GM12878 (cell line): ENCODE measurements around the gene RALGPS1. TPM values are rescaled to one million over a fixed set of nuclear protein-coding genes. Genes with fewer than 3 reads are reported as not detected.

ENCODE experiments used
- ATAC-seq: fragments of 200-7000 bp; cut with Tn5 transposase; 3 replicates; pipeline ENCODE4 v1.9.1; 2020; ENCODE audit warnings: mild to moderate bottlenecking, moderate library complexity
- BruUV-seq: library from RNA; stranded (reverse); fragments of 400-500 nt; replicated peaks from 2 replicates; lab custom pipeline; 2021; lab: Mats Ljungman, UMichigan
- CTCF ChIA-PET: fragments of 300-600 bp; sonication (Branson Sonifier 250); formaldehyde crosslinking; extraction: SDS; loops from one replicate; lab custom pipeline; 2021; ENCODE audit warnings: inconsistent platforms; lab: Yijun Ruan, JAX
- POLR2A ChIA-PET: fragments of 350-600 bp; formaldehyde crosslinking; extraction: SDS; loops from one replicate; lab custom pipeline; 2021; ENCODE audit warnings: inconsistent platforms; lab: Charles Lee
- RAD21 ChIA-PET: fragments of 300-600 bp; sonication (Branson Sonifier 250); formaldehyde crosslinking; loops from one replicate; lab custom pipeline; 2023; ENCODE audit warnings: antibody characterized with exemption; ENCODE audit not compliant: unreplicated experiment; lab: Charles Lee
- SMC1A ChIA-PET: fragments of 300-600 bp; sonication (Branson Sonifier 250); formaldehyde crosslinking; loops from one replicate; lab custom pipeline; 2023; ENCODE audit not compliant: unreplicated experiment, uncharacterized antibody; lab: Charles Lee
- DNase-seq: peaks from one replicate; pipeline ENCODE4 v3.0.0-alpha.2; 2011; ENCODE audit warnings: low read depth, low spot score
- FAIRE-seq: peaks from 3 replicates; lab custom pipeline; 2011; peaks lifted over from hg19 to GRCh38; lab: Jason Lieb, UNC
- H2AFZ ChIP-seq: 2 replicates; pipeline ENCODE4 v1.6.0; 2011; ENCODE audit warnings: low read depth, low read length, control low read depth; ENCODE audit not compliant: control insufficient read depth
- H3K27ac ChIP-seq: 2 replicates; pipeline ENCODE4 v1.5.1; 2011; ENCODE audit warnings: control low read depth; ENCODE audit not compliant: control insufficient read depth, insufficient read depth
- H3K27me3 ChIP-seq, 2 experiments: replicated peaks in 1 of 2; 2 replicates each; pipeline versions ENCODE4 v1.6.0 to v1.6.1; 2011; ENCODE audit warnings: low read length in 1 of 2; ENCODE audit not compliant: control insufficient read depth in 2 of 2, insufficient read depth in 2 of 2
- H3K36me3 ChIP-seq, 2 experiments: 2 replicates each; pipeline ENCODE4 v1.5.1; 2011; ENCODE audit warnings: low read length in 1 of 2; ENCODE audit not compliant: control insufficient read depth in 2 of 2, insufficient read depth in 2 of 2
- H3K4me1 ChIP-seq: 2 replicates; pipeline ENCODE4 v1.6.1; 2011; ENCODE audit warnings: mild to moderate bottlenecking, low read length, moderate library complexity, mixed read lengths; ENCODE audit not compliant: control insufficient read depth, insufficient read depth
- H3K4me2 ChIP-seq: 2 replicates; pipeline ENCODE4 v1.6.0; 2011; ENCODE audit warnings: control low read depth; ENCODE audit not compliant: control insufficient read depth, insufficient read depth
- H3K4me3 ChIP-seq: fragments of 200-600 bp; sonication (generic); 2 replicates; pipeline ENCODE4 v1.5.1; 2016
- H3K79me2 ChIP-seq: 2 replicates; pipeline ENCODE4 v1.6.0; 2011; ENCODE audit warnings: low read length; ENCODE audit not compliant: control insufficient read depth, insufficient read depth
- H3K9ac ChIP-seq: 2 replicates; pipeline ENCODE4 v1.8.0; 2011; ENCODE audit warnings: low read length, control low read depth, mixed read lengths; ENCODE audit not compliant: control insufficient read depth, insufficient read depth
- H3K9me3 ChIP-seq: replicated peaks from 3 replicates; pipeline ENCODE4 v1.5.1; 2011; ENCODE audit warnings: mild to moderate bottlenecking, low read length; ENCODE audit not compliant: control insufficient read depth, insufficient read depth
- H4K20me1 ChIP-seq: 2 replicates; pipeline ENCODE4 v1.6.0; 2011; ENCODE audit not compliant: control insufficient read depth, insufficient read depth
- TCF3 ChIP-seq: IDR thresholded peaks from 2 replicates; pipeline ENCODE4 v1.6.1; 2012; ENCODE audit warnings: low read depth, mild to moderate bottlenecking, low read length, borderline replicate concordance; ENCODE audit not compliant: insufficient read depth
- TCF7 ChIP-seq: IDR thresholded peaks from 2 replicates; pipeline ENCODE4 v1.6.1; 2014; ENCODE audit warnings: antibody characterized with exemption, borderline replicate concordance
- ZSCAN29 ChIP-seq: fragments of 450-650 bp; IDR thresholded peaks from 2 replicates; pipeline ENCODE4 v1.6.1; 2017; ENCODE audit warnings: mild to moderate bottlenecking, moderate library complexity
- WGBS: methylation state at CpG from one replicate; pipeline ENCODE4 v1.1.6; 2016; ENCODE audit warnings: low lambda C conversion rate; ENCODE audit not compliant: insufficient replicate concordance, insufficient coverage; ENCODE audit errors: missing lambda C conversion rate; 5-methylcytosine and 5-hydroxymethylcytosine counted together
- in situ Hi-C: fragments of 300-500 bp; cut with MboI; formaldehyde crosslinking; loops from 9 replicates; pipeline ENCODE4 v1.14.3; 2018; ENCODE audit warnings: mixed read lengths
- intact Hi-C: fragments of 100-400 bp; cut with micrococcal nuclease; formaldehyde crosslinking; loops from one replicate; pipeline ENCODE4 v1.14.2; 2022; ENCODE audit not compliant: unreplicated experiment
- polyA plus RNA-seq, 11 experiments: library from polyadenylated mRNA; depleted of rRNA in 4 of 11; unstranded in 6 of 11; stranded (reverse) in 5 of 11; fragments of >200 nt; fragmentation: Nextera tagmentation in 4 of 11; fragmentation: Illumina TruSeq in 1 of 11; extraction: Ambion mirVana in 4 of 11; extraction: Trizol in 1 of 11; gene quantifications; 1 replicate in 1 of 11; 2 replicates in 10 of 11; pipeline versions ENCODE4 v1.2.1 to v1.2.3, GENCODE V29; 2011 to 2016; ENCODE audit warnings: inconsistent platforms in 2 of 11, missing spikeins in 2 of 11, low read depth in 1 of 11
- total RNA-seq, 4 experiments: library from RNA; depleted of rRNA in 3 of 4; stranded (reverse); fragments of >200 nt in 3 of 4; fragmentation: Illumina TruSeq in 1 of 4; extraction: Trizol in 1 of 4; gene quantifications; 2 replicates each; pipeline versions ENCODE4 v1.2.1 to v1.2.3, GENCODE V29; 2013 to 2021

RALGPS1 gene
- total and polyA plus RNA-seq, 10 of the 15 experiments (the other 5 are each of a cell fraction or from before 2014, with no cell fraction given): 0.13 to 5.6 (median 2.7) TPM

DNA sequence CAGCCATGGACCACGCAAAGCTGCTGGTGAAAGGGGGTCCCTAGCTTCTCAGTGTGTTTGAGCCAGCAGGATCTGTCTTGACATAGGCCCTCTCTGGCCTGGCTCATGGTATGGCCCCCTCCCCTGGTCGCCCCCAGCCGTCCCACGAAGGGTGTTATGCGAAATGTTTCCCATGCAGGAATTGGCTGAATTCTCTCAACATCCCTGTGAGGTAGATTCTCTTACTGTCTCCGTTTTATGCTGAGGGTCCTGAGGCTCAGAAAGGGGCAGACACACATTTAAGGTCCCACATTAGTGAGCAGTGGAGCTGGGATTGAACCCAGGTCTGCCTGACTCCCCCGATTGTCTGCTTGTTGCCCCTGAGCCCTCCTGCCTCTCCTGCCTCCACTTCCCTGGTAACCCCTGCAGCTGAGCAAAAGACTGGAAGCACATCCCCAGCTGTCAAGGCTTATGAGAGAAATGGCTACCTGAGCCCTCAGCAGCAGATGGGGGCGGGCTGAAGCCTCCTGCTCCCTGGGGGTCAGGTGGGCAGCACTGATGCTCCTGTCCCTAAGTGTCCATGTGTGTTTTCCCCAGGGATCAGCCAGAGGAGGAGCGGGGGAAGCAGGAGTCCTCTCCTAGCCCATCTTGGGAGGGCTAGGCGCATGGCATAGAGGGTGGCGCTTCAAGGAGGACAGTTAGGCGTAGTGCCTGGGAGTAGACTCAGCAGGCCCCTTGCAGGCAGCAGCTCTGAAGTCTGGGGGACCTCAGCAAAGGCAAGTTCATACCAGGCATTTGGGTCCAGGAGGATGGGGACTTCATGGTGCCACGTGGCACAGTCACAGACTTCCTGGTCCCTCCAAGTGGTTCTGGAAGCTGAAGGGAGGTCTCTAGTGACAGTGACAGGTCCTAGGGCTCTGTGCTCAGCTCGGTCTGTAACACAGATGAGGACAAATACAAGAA, 301.0 kb downstream of the RALGPS1 start:
- H3K4me1 ChIP-seq: no peaks in the 10 kb centered on the region
- no peak overlapping the region for H3K27ac ChIP-seq
- no peak overlapping the region for H2AFZ ChIP-seq
- H4K20me1 ChIP-seq: no peaks in the 10 kb centered on the region
- no TSS peak for BruUV-seq
- no peak overlapping the region for H3K4me2 ChIP-seq
- ChIA-PET SMC1A (interaction anchor here (0.9 to 4.4 kb wide), 14 partner anchors 9 to 370 kb away, joined by 3 to 35 read pairs (median 4); partner anchors contain the start of gene SLC2A8), RAD21 (interaction anchor here (0.7 to 2.2 kb wide), 10 partner anchors 9 to 387 kb away, joined by 3 to 13 read pairs (median 3); partner anchors contain the start of gene SLC2A8), CTCF (interaction anchor here (0.6 to 3.5 kb wide), 42 partner anchors 7 to 706 kb away, joined by 3 to 25 read pairs (median 4); partner anchors contain the start of genes RALGPS1 and SLC2A8), POLR2A (no interaction called here)
- WGBS: 63% methylated on average over 14 of the region's 14 CpGs
- in situ Hi-C loops (loop anchor here (5.0 kb wide), 1 partner anchor 182 kb away; the partner anchor contains the start of gene SLC2A8), intact Hi-C loops (loop anchor here (10.0 kb wide), 1 partner anchor 239 kb away; the partner anchor contains the start of genes LRSAM1 and RPL12)
- no peak for FAIRE-seq
- H3K79me2 ChIP-seq: no peaks in the 10 kb centered on the region
- ATAC-seq: no peak
- H3K9me3 ChIP-seq: no peaks in the 10 kb centered on the region
- no peak for DNase-seq
- TF ChIP-seq TCF3 (no peak), ZSCAN29 (no peak), TCF7 (no peak)
- H3K4me3 ChIP-seq: no peak overlapping the region
- no peak overlapping the region for H3K9ac ChIP-seq
- no peaks in the 10 kb centered on the region for H3K36me3 ChIP-seq
- no peaks in the 10 kb centered on the region for H3K27me3 ChIP-seq
